Frontal cortex (tissue), 4 donors: ENCODE results near the gene DNMT1. TPM values are rescaled to one million over a fixed set of nuclear protein-coding genes. Genes with fewer than 3 reads are reported as not detected.

Source experiments
- DNase-seq, 2 donors: peaks; one replicate each; pipeline ENCODE4 v3.0.0; 2012; ENCODE audit warnings: low spot score in 2 of 2
- FAIRE-seq: peaks from 2 replicates; lab custom pipeline; 2012; peaks lifted over from hg19 to GRCh38; lab: Jason Lieb, UNC
- small RNA-seq: library from RNA; depleted of rRNA; stranded (forward); fragments of <200 nt; gene quantifications from one replicate; pipeline ENCODE3, GENCODE V24; 2014
- total RNA-seq: library from RNA; depleted of rRNA; stranded (reverse); fragments of >200 nt; gene quantifications from one replicate; pipeline ENCODE4 v1.2.3, GENCODE V29; 2014
- donor health status: control.
- donor health status: control.
- donor health status: control.

DNMT1 gene
- total RNA-seq, 1 donor from 2014 or later, result 28.9 TPM

GRCh38 chr19:10085641-10086590, 108.8 kb downstream of the DNMT1 start, which contains the start of gene SHFL:
TSS of gene SHFL (plus strand) at chr19:10086317. CDS start at chr19:10086428, 111 bp downstream.
- DNase-seq (peak; percentile 82 to 88), FAIRE-seq (no peak)

GRCh38 chr19:10084803-10085202, 110.0 kb downstream of the DNMT1 start:
- DNase-seq, result no peak
- no peak for FAIRE-seq

- no peak for DNase-seq
- FAIRE-seq, result no peak
Measured at GRCh38 chr19:10083911-10084310, 110.8 kb downstream of the DNMT1 start.

Small RNA genes within 50 kb of the gene (small RNA-seq; reads per million reads assigned to genes)
- gene MIR4322 (not detected), gene SNORD105 (45.9 reads per million, percentile 98 among the genes with 10 or more reads in this experiment), gene SNORD105B (6,784 reads per million, percentile 100 among the genes with 10 or more reads in this experiment)

Other genes starting within 250 kb of the DNMT1 start
- 0.82 TPM for gene COL5A3, start 184.4 kb downstream of the DNMT1 start, total RNA-seq
- not detected for gene RDH8, start 181.5 kb downstream of the DNMT1 start, total RNA-seq
- 3.3 TPM for gene SHFL, start 108.6 kb downstream of the DNMT1 start, total RNA-seq
- gene ANGPTL6, start 92.3 kb downstream of the DNMT1 start, total RNA-seq, result not detected
- 15.1 TPM for gene PPAN, start 88.6 kb downstream of the DNMT1 start, total RNA-seq
- 4.1 TPM for gene P2RY11, start 83.3 kb downstream of the DNMT1 start, total RNA-seq
- 108 TPM for gene EIF3G, start 75.1 kb downstream of the DNMT1 start, total RNA-seq
- 2.4 TPM for gene S1PR2, start 36.4 kb upstream of the DNMT1 start, total RNA-seq
- 10.2 TPM for gene MRPL4, start 57.3 kb upstream of the DNMT1 start, total RNA-seq
- 0.41 TPM for gene ICAM1, start 76.2 kb upstream of the DNMT1 start, total RNA-seq
- gene ICAM4, start 92.0 kb upstream of the DNMT1 start, total RNA-seq, result 0.41 TPM
- 6.1 TPM for gene ICAM5, start 95.0 kb upstream of the DNMT1 start, total RNA-seq
- gene ZGLP1, start 114.9 kb upstream of the DNMT1 start, total RNA-seq, result 1.6 TPM
- gene FDX2, start 121.1 kb upstream of the DNMT1 start, total RNA-seq, result 11.4 TPM
- gene RAVER1, start 138.6 kb upstream of the DNMT1 start, total RNA-seq, result 2.4 TPM
- gene ICAM3, start 144.7 kb upstream of the DNMT1 start, total RNA-seq, result 0.82 TPM
- 29.8 TPM for gene TYK2, start 185.6 kb upstream of the DNMT1 start, total RNA-seq
- gene CDC37, start 208.6 kb upstream of the DNMT1 start, total RNA-seq, result 44.0 TPM
- gene PDE4A, start 225.6 kb upstream of the DNMT1 start, total RNA-seq, result 3.3 TPM